BE2C (cell line): ENCODE results near the gene EHD3.
A peak's percentile ranks its signal among the peaks of the same experiment; 100 is the strongest.

Source experiments
- DNase-seq: peaks from one replicate; pipeline ENCODE4 v3.0.0-alpha.2; 2020
- H3K27me3 ChIP-seq: fragments of 250-450 bp; sonication (Bioruptor Pico); 2 replicates; pipeline ENCODE4 v1.5.1; 2020; ENCODE audit warnings: mild to moderate bottlenecking
- H3K36me3 ChIP-seq: fragments of 250-450 bp; sonication (Bioruptor Pico); 2 replicates; pipeline ENCODE4 v1.5.1; 2020; ENCODE audit warnings: mild to moderate bottlenecking
- H3K4me1 ChIP-seq: fragments of 250-450 bp; sonication (Bioruptor Pico); 2 replicates; pipeline ENCODE4 v1.5.1; 2020
- H3K4me3 ChIP-seq: 2 replicates; pipeline ENCODE4 v1.5.1; 2011; ENCODE audit warnings: low read depth, low read length
- H3K9me3 ChIP-seq: fragments of 250-450 bp; sonication (Bioruptor Pico); 2 replicates; pipeline ENCODE4 v1.5.1; 2020
- TF ChIP-seq, protein P1 (sequence below): IDR thresholded peaks from 2 replicates; pipeline ENCODE4 v1.5.1; 2012; ENCODE audit warnings: mild to moderate bottlenecking, low read depth, low read length

The EHD3 gene

DNA sequence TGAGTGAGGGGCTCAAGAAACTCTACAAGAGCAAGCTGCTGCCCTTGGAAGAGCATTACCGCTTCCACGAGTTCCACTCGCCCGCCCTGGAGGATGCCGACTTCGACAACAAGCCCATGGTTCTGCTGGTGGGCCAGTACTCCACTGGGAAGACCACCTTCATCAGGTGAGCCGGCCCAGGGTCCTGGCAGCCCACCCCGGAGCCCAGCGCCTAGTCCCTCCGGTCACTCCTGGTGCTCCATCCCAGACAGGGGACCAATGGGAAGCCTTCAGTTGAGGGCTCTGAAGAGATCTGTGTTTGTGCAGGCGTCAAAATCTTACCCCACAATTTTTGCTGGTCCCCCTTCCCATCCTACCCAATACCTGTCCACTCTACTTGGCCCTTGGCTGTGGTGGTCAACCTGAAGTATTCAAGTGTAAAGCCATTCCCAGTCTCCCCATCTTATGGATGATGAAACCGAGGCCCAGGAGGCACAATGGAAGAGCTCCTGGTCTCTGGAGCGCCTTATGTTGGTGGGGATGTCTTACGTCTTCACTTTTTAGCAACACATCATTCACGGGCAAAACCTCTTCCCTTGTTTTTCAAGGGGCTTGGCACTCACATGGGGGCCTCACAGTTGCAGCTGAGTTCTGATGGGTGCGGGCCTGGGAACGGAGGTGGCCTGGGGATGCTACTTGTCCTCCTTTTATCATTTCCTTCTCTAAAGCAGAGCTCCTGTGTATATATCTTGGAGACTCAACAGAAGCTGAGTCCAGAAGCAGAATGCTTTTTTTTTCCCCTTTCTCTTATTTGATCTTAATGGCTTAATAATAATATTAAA is 941 bp downstream of the EHD3 start:
- H3K27me3 ChIP-seq: peaks cover 17% of the 10 kb centered on the region
- H3K36me3 ChIP-seq: no peaks in the 10 kb centered on the region
- peak overlapping the region; percentile 75 for H3K4me3 ChIP-seq
- TF ChIP-seq, protein P1, sequence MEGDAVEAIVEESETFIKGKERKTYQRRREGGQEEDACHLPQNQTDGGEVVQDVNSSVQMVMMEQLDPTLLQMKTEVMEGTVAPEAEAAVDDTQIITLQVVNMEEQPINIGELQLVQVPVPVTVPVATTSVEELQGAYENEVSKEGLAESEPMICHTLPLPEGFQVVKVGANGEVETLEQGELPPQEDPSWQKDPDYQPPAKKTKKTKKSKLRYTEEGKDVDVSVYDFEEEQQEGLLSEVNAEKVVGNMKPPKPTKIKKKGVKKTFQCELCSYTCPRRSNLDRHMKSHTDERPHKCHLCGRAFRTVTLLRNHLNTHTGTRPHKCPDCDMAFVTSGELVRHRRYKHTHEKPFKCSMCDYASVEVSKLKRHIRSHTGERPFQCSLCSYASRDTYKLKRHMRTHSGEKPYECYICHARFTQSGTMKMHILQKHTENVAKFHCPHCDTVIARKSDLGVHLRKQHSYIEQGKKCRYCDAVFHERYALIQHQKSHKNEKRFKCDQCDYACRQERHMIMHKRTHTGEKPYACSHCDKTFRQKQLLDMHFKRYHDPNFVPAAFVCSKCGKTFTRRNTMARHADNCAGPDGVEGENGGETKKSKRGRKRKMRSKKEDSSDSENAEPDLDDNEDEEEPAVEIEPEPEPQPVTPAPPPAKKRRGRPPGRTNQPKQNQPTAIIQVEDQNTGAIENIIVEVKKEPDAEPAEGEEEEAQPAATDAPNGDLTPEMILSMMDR: no peak
- H3K9me3 ChIP-seq: no peaks in the 10 kb centered on the region
- no peak for DNase-seq
- H3K4me1 ChIP-seq: no peaks in the 10 kb centered on the region

GRCh38 chr2:31235504-31235902 is 1.6 kb downstream of the EHD3 start:
- TF ChIP-seq, protein P1: no peak
- Histone ChIP-seq H3K4me1 (no peaks in the 10 kb centered on the region), H3K4me3 (no peak overlapping the region), H3K36me3 (no peaks in the 10 kb centered on the region), H3K27me3 (peaks cover 12% of the 10 kb centered on the region), H3K9me3 (no peaks in the 10 kb centered on the region)
- DNase-seq: no peak

DNA sequence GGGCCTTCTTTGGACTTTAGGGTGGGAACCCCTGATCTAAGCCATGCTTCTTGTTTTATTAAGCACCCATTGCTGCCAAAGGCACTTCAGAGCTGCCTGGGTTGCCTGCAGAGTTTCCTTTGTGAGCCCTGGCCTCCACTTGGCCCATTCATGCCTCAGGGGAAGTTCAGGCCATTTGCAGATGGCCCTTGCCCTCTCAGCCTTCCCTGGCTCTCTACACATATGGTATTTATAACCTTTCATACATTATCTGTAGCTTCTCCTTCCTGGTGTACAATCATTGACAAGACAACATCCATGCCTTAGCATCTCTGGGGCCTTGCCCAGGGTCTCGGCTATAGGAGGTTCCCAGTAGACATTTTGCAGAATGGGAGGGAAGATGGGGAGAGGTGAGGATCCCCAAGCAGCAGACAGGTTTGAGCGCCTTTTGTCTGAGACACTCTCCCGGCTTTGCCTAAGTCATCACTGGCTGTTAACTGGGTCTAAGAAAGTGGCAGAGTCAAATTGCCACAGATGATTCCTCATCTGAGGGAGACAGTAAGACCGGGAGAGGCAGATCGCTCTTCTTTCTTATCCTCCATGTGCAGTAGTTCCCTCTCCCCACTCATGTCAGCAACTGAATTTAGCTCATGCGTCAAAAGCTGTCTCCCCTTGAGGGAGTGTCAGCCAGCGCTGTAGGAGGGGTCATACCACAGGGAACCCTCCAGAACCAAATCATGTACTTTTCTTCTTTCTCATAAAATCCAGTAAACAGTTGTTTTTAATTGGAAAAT is 2.7 kb downstream of the EHD3 start:
- Histone ChIP-seq H3K27me3 (0 out of 2 replicates have a peak, but pooled peaks cover 5% of the 10 kb centered on the region), H3K9me3 (no peaks in the 10 kb centered on the region), H3K4me3 (no peak overlapping the region), H3K36me3 (no peaks in the 10 kb centered on the region), H3K4me1 (no peaks in the 10 kb centered on the region)
- TF ChIP-seq, protein P1: no peak
- DNase-seq: no peak

GRCh38 chr2:31237348-31238017 is 3.5 kb downstream of the EHD3 start:
- Histone ChIP-seq H3K4me1 (no peaks in the 10 kb centered on the region), H3K9me3 (no peaks in the 10 kb centered on the region), H3K36me3 (no peaks in the 10 kb centered on the region), H3K27me3 (no peaks in the 10 kb centered on the region), H3K4me3 (no peak overlapping the region)
- no peak for DNase-seq
- TF ChIP-seq, protein P1: no peak

DNA sequence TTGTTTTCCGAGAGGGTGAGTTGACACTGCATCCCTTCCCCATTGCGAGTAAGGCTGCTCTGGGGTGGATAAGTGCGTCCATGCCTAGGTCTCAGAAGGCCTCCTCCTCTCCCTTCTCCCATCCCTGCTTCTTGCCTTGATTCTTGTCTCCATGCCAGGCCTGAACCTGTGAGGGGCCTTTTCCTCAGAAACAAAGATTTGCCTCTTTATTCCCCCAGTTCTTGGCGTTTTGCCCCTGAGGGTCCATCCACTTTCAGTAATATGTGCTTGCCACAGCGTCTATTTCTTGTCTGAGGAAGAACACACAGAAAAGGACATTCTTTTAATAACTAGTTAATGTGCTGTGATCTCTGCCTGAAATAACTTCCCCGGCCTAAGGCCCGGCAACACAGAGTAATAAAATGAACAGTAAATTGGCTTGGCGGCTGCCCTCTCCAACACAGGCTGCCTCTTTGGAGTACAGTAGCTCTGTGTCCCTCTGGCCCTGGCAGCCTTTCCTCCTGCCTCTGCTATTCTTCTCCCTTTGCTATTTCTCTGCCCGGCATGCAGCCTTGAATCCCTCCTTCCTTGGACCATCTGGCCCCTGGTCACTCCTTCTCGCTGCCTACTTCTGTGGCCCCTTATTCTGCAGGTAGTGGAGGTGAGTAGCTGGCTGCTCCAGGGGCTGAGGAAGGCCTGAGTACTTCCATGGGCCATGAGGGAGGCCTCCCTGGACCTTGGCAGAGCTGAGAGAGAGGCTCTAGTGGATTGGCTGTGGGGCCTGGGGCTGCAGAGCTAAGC is 4.4 kb downstream of the EHD3 start:
- no peak for DNase-seq
- Histone ChIP-seq H3K36me3 (no peaks in the 10 kb centered on the region), H3K27me3 (no peaks in the 10 kb centered on the region), H3K4me1 (no peaks in the 10 kb centered on the region), H3K4me3 (no peak overlapping the region), H3K9me3 (no peaks in the 10 kb centered on the region)
- TF ChIP-seq, protein P1: no peak
